Mesenteric fat pad (tissue), 1 donor: ENCODE data around the gene CELF2. TPM values are rescaled to one million over a fixed set of nuclear protein-coding genes. Genes with fewer than 3 reads are reported as not detected.
"Not testable (repeated sequence)": the region's sequence is repeated elsewhere in the genome, so short reads cannot be mapped to it uniquely, and the experiment has no call there.

ENCODE experiments used
- DNase-seq: peaks from one replicate; pipeline ENCODE4 v3.0.0-alpha.2; 2020; ENCODE audit warnings: low spot score
- total RNA-seq: library from RNA; stranded (reverse); fragmentation: NEBNext Ultra II Directional; extraction: Animal tissue kit (Norgen Biotek cat#: 25700); gene quantifications from one replicate; pipeline ENCODE4 v1.2.1, GENCODE V29; 2021
- donor health status: DM: yes; HTN: yes; CAD: no.

CELF2 gene
- total RNA-seq, 1 donor from 2014 or later = 93.9 TPM

GRCh38 chr10:11336722-11337162 is 319.1 kb downstream of the CELF2 start:
- DNase-seq = no peak

- no peak for DNase-seq
These were observed 319.8 kb downstream of the CELF2 start for GRCh38 chr10:11337516-11337915.

GRCh38 chr10:11338160-11338844 is 320.6 kb downstream of the CELF2 start:
- no peak for DNase-seq

- DNase-seq = no peak
These were observed 321.3 kb downstream of the CELF2 start for GRCh38 chr10:11339013-11339412.

- DNase-seq = no peak
These were observed 322.0 kb downstream of the CELF2 start for GRCh38 chr10:11339660-11340059.

- no peak for DNase-seq
These were observed 323.8 kb downstream of the CELF2 start for GRCh38 chr10:11341283-11341960.

GRCh38 chr10:11344081-11344480 is 326.4 kb downstream of the CELF2 start:
- DNase-seq = no peak

- no peak for DNase-seq
These were observed 326.9 kb downstream of the CELF2 start for GRCh38 chr10:11344550-11344949.

GRCh38 chr10:11345224-11346054 is 327.8 kb downstream of the CELF2 start:
- DNase-seq = no peak

- DNase-seq = not testable (repeated sequence)
These were observed 329.9 kb downstream of the CELF2 start for GRCh38 chr10:11347580-11347979.

GRCh38 chr10:11351801-11352200 is 334.1 kb downstream of the CELF2 start:
- peak; percentile 74 for DNase-seq

- DNase-seq = no peak
These were observed 335.6 kb downstream of the CELF2 start for GRCh38 chr10:11353006-11353896.

- DNase-seq = peak; percentile 28
These were observed 337.2 kb downstream of the CELF2 start for GRCh38 chr10:11354823-11355222.

GRCh38 chr10:11355592-11355991 is 337.9 kb downstream of the CELF2 start:
- DNase-seq = no peak

- peak; percentile 35 for DNase-seq
These were observed 339.8 kb downstream of the CELF2 start for GRCh38 chr10:11357439-11357838.

- no peak for DNase-seq
These were observed 340.3 kb downstream of the CELF2 start for GRCh38 chr10:11358011-11358410.

GRCh38 chr10:11358923-11359575 is 341.4 kb downstream of the CELF2 start:
- no peak for DNase-seq

GRCh38 chr10:11359869-11360268 is 342.2 kb downstream of the CELF2 start:
- no peak for DNase-seq

GRCh38 chr10:11363497-11363896 is 345.8 kb downstream of the CELF2 start:
- no peak for DNase-seq

- DNase-seq = no peak
These were observed 346.6 kb downstream of the CELF2 start for GRCh38 chr10:11364241-11364640.
